GM23338 (cell line): ENCODE data around the gene BST2. TPM values are rescaled to one million over a fixed set of nuclear protein-coding genes. Genes with fewer than 3 reads are reported as not detected.

Experiments
- ATAC-seq: fragments of 200-7000 bp; cut with Tn5 transposase; 3 replicates; pipeline ENCODE4 v1.9.1; 2020
- DNase-seq: peaks from one replicate; pipeline ENCODE4 v3.0.0-alpha.2; 2015; ENCODE audit warnings: low spot score
- H2AFZ ChIP-seq: fragments of 200-600 bp; sonication (generic); 2 replicates; pipeline ENCODE4 v1.8.0; 2016; ENCODE audit warnings: antibody characterized with exemption, mild to moderate bottlenecking, moderate library complexity
- H3F3A ChIP-seq: fragments of 200-600 bp; sonication (generic); replicated peaks from 2 replicates; pipeline ENCODE4 v1.8.0; 2017; ENCODE audit warnings: antibody characterized with exemption, mixed run types, low read depth
- H3K27ac ChIP-seq: fragments of 200-600 bp; sonication (generic); 2 replicates; pipeline ENCODE4 v1.6.1; 2016; ENCODE audit warnings: low read depth
- H3K27me3 ChIP-seq: fragments of 200-600 bp; sonication (generic); 2 replicates; pipeline ENCODE4 v1.8.0; 2016; ENCODE audit warnings: mild to moderate bottlenecking, mixed run types, moderate library complexity; ENCODE audit not compliant: insufficient read depth
- H3K36me3 ChIP-seq: fragments of 200-600 bp; sonication (generic); 2 replicates; pipeline ENCODE4 v1.8.0; 2016; ENCODE audit warnings: mild to moderate bottlenecking; ENCODE audit not compliant: insufficient read depth
- H3K4me1 ChIP-seq: fragments of 200-600 bp; sonication (generic); 2 replicates; pipeline ENCODE4 v1.8.0; 2016; ENCODE audit warnings: mild to moderate bottlenecking, moderate library complexity; ENCODE audit not compliant: insufficient read depth
- H3K4me2 ChIP-seq: fragments of 200-600 bp; sonication (generic); 2 replicates; pipeline ENCODE4 v1.7.1; 2017; ENCODE audit warnings: mixed run types
- H3K4me3 ChIP-seq: fragments of 200-600 bp; sonication (generic); 2 replicates; pipeline ENCODE4 v1.6.1; 2016; ENCODE audit warnings: mixed run types
- H3K79me2 ChIP-seq: fragments of 200-600 bp; sonication (generic); replicated peaks from 2 replicates; pipeline ENCODE4 v1.8.0; 2017; ENCODE audit warnings: mild to moderate bottlenecking; ENCODE audit not compliant: insufficient read depth
- H3K9me2 ChIP-seq: fragments of 200-600 bp; sonication (generic); 2 replicates; pipeline ENCODE4 v1.8.0; 2017; ENCODE audit not compliant: insufficient read depth
- H4K20me1 ChIP-seq: fragments of 200-600 bp; sonication (generic); replicated peaks from 2 replicates; pipeline ENCODE4 v1.8.0; 2017; ENCODE audit warnings: mild to moderate bottlenecking; ENCODE audit not compliant: insufficient read depth
- H3K27ac Mint-ChIP-seq: 2 replicates; pipeline ENCODE4 v1.8.0; 2020; ENCODE audit warnings: inconsistent platforms, mild to moderate bottlenecking, moderate library complexity, mixed read lengths
- H3K27me3 Mint-ChIP-seq: 3 replicates; pipeline ENCODE4 v1.8.0; 2022; ENCODE audit warnings: low read depth, mild to moderate bottlenecking, moderate library complexity, mixed read lengths, inconsistent platforms; ENCODE audit not compliant: insufficient read depth, poor library complexity
- H3K36me3 Mint-ChIP-seq: 3 replicates; pipeline ENCODE4 v1.8.0; 2021; ENCODE audit warnings: low read depth, mild to moderate bottlenecking, inconsistent platforms, moderate library complexity, mixed read lengths
- H3K4me1 Mint-ChIP-seq: 3 replicates; pipeline ENCODE4 v1.8.0; 2020; ENCODE audit warnings: mild to moderate bottlenecking, inconsistent platforms, mixed read lengths
- H3K4me3 Mint-ChIP-seq: 3 replicates; pipeline ENCODE4 v1.8.0; 2021; ENCODE audit warnings: moderate library complexity, mild to moderate bottlenecking, inconsistent platforms, mixed read lengths
- H3K9me3 Mint-ChIP-seq: 3 replicates; pipeline ENCODE4 v1.8.0; 2020; ENCODE audit warnings: moderate library complexity, mild to moderate bottlenecking, inconsistent platforms, mixed read lengths
- CREB1 ChIP-seq: fragments of 250-450 bp; sonication (Bioruptor Pico); IDR thresholded peaks from 2 replicates; pipeline ENCODE4 v1.5.0; 2020; ENCODE audit warnings: low read depth, mild to moderate bottlenecking, moderate library complexity
- ETS1 ChIP-seq: IDR thresholded peaks from 2 replicates; pipeline ENCODE4 v1.6.1; 2016; ENCODE audit warnings: antibody characterized with exemption
- EZH2 ChIP-seq: fragments of 200-600 bp; sonication (generic); IDR thresholded peaks from one replicate; pipeline ENCODE4 v1.8.0; 2017; ENCODE audit warnings: antibody characterized with exemption, mild to moderate bottlenecking, low read depth; ENCODE audit not compliant: unreplicated experiment
- JUNB ChIP-seq: IDR thresholded peaks from one replicate; pipeline ENCODE4 v1.6.1; 2016; ENCODE audit warnings: antibody characterized with exemption; ENCODE audit not compliant: unreplicated experiment
- NANOG ChIP-seq: IDR thresholded peaks from 2 replicates; pipeline ENCODE4 v1.6.1; 2016; ENCODE audit warnings: antibody characterized with exemption, borderline replicate concordance
- POLR2AphosphoS5 ChIP-seq: IDR thresholded peaks from 2 replicates; pipeline ENCODE4 v1.6.1; 2016; ENCODE audit warnings: antibody characterized with exemption, low read depth
- STAT1 ChIP-seq: IDR thresholded peaks from one replicate; pipeline ENCODE4 v1.6.1; 2016; ENCODE audit warnings: antibody characterized with exemption; ENCODE audit not compliant: unreplicated experiment
- ZNF114 ChIP-seq: fragments of 250-450 bp; sonication (Bioruptor Pico); IDR thresholded peaks from 2 replicates; pipeline ENCODE4 v1.5.0; 2020; ENCODE audit warnings: mild to moderate bottlenecking, moderate library complexity
- ZNF331 ChIP-seq: fragments of 250-450 bp; sonication (Bioruptor Pico); IDR thresholded peaks from 2 replicates; pipeline ENCODE4 v1.5.0; 2020; ENCODE audit warnings: low read depth, mild to moderate bottlenecking, moderate library complexity
- ZNF462 ChIP-seq: fragments of 250-450 bp; sonication (Bioruptor Pico); IDR thresholded peaks from 2 replicates; pipeline ENCODE4 v1.5.0; 2020; ENCODE audit warnings: mild to moderate bottlenecking, moderate library complexity
- polyA plus RNA-seq: library from polyadenylated mRNA; unstranded; fragments of >200 nt; fragmentation: Nextera tagmentation; extraction: Ambion mirVana; gene quantifications from 2 replicates; pipeline ENCODE4 v1.2.1, GENCODE V29; 2016
- total RNA-seq: library from RNA; depleted of rRNA; stranded (reverse); fragments of >200 nt; shearing (Covaris generic); gene quantifications from 2 replicates; pipeline ENCODE4 v1.2.3, GENCODE V29; 2014
- TF ChIP-seq, protein P1 (sequence below), 2 experiments: fragments of 200-600 bp in 1 of 2; sonication (generic) in 1 of 2; conservative IDR thresholded peaks; 2 replicates each; pipeline versions ENCODE4 v1.5.1 to v1.6.1; 2016 to 2017; ENCODE audit warnings: antibody characterized with exemption in 2 of 2, low read depth in 2 of 2, mild to moderate bottlenecking in 2 of 2, moderate library complexity in 1 of 2

The BST2 gene
- total and polyA plus RNA-seq, 2 experiments from 2014 or later, result 24.9 to 33.9 TPM

DNA sequence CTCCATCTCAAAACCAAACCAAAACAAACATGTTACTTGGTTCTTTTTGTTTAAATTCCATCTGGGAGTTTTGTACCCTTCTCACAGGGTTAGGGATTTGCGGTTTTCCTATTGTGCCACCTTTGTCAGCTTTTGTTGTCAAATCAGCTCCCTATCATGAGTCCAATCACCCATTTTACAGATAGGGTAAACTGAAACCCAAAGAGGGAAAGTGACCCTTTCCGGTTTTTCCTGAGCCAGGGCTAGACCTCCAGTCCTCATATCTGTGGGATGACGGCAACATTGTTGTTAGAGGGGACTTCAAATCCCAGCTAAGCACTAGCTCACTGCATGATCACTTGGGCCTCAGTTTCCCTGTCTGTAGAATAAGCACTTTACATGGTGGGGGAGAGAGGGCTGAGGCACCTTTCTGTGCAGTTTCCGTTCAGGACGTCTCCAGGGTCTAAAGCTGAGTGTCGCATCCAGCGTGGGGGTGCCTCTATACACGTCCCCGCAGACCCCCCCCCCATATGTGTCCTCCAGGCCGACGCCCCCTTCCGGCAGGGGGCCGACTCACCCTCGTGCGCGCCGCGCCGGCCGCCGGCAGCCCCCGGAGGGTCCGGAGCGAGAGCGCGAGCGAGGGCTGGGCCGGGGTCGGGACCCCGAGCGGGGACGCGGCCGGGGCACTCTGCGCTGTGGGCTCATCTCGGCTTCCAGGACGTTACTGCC, 15.3 kb downstream of the BST2 start:
- Mint-ChIP-seq H3K36me3 (no peaks in the 10 kb centered on the region; the same call in 2 of the 3 replicates), H3K27me3 (peaks cover 11% of the 10 kb centered on the region), H3K4me1 (peaks cover 6% of the 10 kb centered on the region; the same call in 2 of the 3 replicates), H3K27ac (no peak overlapping the region), H3K9me3 (peaks cover 14% of the 10 kb centered on the region), H3K4me3 (peak overlapping the region; percentile 94)
- Histone ChIP-seq H3K9me2 (no peaks in the 10 kb centered on the region), H3K36me3 (no peaks in the 10 kb centered on the region), H3F3A (peaks cover 20% of the 10 kb centered on the region), H3K79me2 (no peaks in the 10 kb centered on the region), H3K4me1 (peaks cover 9% of the 10 kb centered on the region; the same call in 1 of the 2 replicates), H3K4me2 (peak overlapping the region; percentile 98), H2AFZ (peak overlapping the region; percentile 93), H3K27ac (0 out of 2 replicates have a peak overlapping the region, but pooled peaks have one; percentile 84), H4K20me1 (no peaks in the 10 kb centered on the region; the same call in 1 of the 2 replicates), H3K4me3 (peak overlapping the region; percentile 86), H3K27me3 (peaks cover 10% of the 10 kb centered on the region; the same call in 1 of the 2 replicates)
- ATAC-seq (peak; percentile 14), DNase-seq (peak; percentile 42)
- TF ChIP-seq STAT1 (no peak), POLR2AphosphoS5 (no peak), ETS1 (no peak), JUNB (no peak), EZH2 (no peak), NANOG (no peak)
- TF ChIP-seq, protein P1, sequence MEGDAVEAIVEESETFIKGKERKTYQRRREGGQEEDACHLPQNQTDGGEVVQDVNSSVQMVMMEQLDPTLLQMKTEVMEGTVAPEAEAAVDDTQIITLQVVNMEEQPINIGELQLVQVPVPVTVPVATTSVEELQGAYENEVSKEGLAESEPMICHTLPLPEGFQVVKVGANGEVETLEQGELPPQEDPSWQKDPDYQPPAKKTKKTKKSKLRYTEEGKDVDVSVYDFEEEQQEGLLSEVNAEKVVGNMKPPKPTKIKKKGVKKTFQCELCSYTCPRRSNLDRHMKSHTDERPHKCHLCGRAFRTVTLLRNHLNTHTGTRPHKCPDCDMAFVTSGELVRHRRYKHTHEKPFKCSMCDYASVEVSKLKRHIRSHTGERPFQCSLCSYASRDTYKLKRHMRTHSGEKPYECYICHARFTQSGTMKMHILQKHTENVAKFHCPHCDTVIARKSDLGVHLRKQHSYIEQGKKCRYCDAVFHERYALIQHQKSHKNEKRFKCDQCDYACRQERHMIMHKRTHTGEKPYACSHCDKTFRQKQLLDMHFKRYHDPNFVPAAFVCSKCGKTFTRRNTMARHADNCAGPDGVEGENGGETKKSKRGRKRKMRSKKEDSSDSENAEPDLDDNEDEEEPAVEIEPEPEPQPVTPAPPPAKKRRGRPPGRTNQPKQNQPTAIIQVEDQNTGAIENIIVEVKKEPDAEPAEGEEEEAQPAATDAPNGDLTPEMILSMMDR (conservative IDR thresholded peaks at IDR 0.05; ENCODE audit: low read depth in 2 of 2), result peak; percentile 46 to 54

DNA sequence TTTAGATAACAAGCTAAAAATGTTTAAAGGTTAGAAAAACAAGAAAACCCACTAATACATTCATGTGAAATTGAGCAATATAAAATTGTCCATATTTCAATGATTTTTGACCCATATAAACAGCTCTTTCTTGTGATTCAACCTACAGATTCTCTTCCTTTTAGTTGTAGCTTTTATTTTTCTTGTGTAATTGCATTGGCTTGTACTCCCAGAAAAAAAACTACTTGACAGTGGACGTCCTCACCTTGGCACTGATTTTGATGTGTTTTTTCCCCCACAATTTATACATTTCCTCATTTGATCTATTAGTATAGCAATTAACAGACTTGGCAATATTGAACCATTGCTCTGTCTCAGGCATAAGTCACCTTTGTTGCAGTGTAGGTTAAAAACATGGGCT, 16.1 kb downstream of the BST2 start:
- Mint-ChIP-seq H3K36me3 (no peaks in the 10 kb centered on the region; the same call in 2 of the 3 replicates), H3K4me1 (peaks cover 6% of the 10 kb centered on the region; the same call in 2 of the 3 replicates), H3K27ac (no peak overlapping the region), H3K9me3 (peaks cover 14% of the 10 kb centered on the region), H3K4me3 (peak overlapping the region; percentile 4; the same call in 1 of the 3 replicates), H3K27me3 (peaks cover 12% of the 10 kb centered on the region)
- TF ChIP-seq NANOG (no peak), CREB1 (no peak), JUNB (no peak), ZNF331 (CRISPR knock-in tag) (no peak), ZNF114 (no peak), POLR2AphosphoS5 (no peak), ZNF462 (no peak)
- ATAC-seq, result no peak
- H3K27ac ChIP-seq, result no peak overlapping the region
- DNase-seq, result no peak
- H3K4me3 ChIP-seq, result no peak overlapping the region
- H3K79me2 ChIP-seq, result no peaks in the 10 kb centered on the region
- no peak overlapping the region for H3K4me2 ChIP-seq
- peaks cover 22% of the 10 kb centered on the region for H3F3A ChIP-seq
- no peaks in the 10 kb centered on the region for H3K36me3 ChIP-seq
- peaks cover 10% of the 10 kb centered on the region; the same call in 1 of the 2 replicates for H3K27me3 ChIP-seq
- no peak overlapping the region for H2AFZ ChIP-seq
- H4K20me1 ChIP-seq, result no peaks in the 10 kb centered on the region; the same call in 1 of the 2 replicates
- H3K4me1 ChIP-seq, result peaks cover 9% of the 10 kb centered on the region; the same call in 1 of the 2 replicates
- H3K9me2 ChIP-seq, result no peaks in the 10 kb centered on the region
